Erythroblast (primary cell): ENCODE results near the gene PTPN9.

Experiments
- GATA1 ChIP-seq: IDR thresholded peaks from 2 replicates; pipeline ENCODE4 v1.6.1; 2011; ENCODE audit warnings: low read depth, mild to moderate bottlenecking, control low read depth, low read length, moderate library complexity
- POLR2A ChIP-seq: IDR thresholded peaks from 2 replicates; pipeline ENCODE4 v1.6.1; 2011; ENCODE audit warnings: mild to moderate bottlenecking, low read length

- TF ChIP-seq POLR2A (no peak), GATA1 (no peak)
These were observed 34.8 kb downstream of the PTPN9 start for GRCh38 chr15:75544359-75544758.
